Tibial nerve (tissue), 3 donors: Measurements from ENCODE around the gene ITIH5.
"Not testable (repeated sequence)": the region's sequence is repeated elsewhere in the genome, so short reads cannot be mapped to it uniquely, and the experiment has no call there.

Experiments used
- POLR2A ChIP-seq, 2 donors: fragments of 450-650 bp; IDR thresholded peaks; one replicate each; pipeline ENCODE4 v1.6.1; 2017; ENCODE audit warnings: antibody characterized with exemption in 2 of 2, mild to moderate bottlenecking in 2 of 2, moderate library complexity in 2 of 2
- TF ChIP-seq, protein P1 (sequence below), 5 experiments: fragments of 200-600 bp in 3 of 5; fragments of 450-650 bp in 2 of 5; sonication (generic) in 3 of 5; IDR thresholded peaks; one replicate each; pipeline ENCODE4 v1.5.1; 2016 to 2019; ENCODE audit warnings: antibody characterized with exemption in 5 of 5, mild to moderate bottlenecking in 3 of 5, moderate library complexity in 2 of 5

- not testable (repeated sequence) for TF ChIP-seq POLR2A (IDR thresholded peaks at IDR 0.05)
- TF ChIP-seq, protein P1, sequence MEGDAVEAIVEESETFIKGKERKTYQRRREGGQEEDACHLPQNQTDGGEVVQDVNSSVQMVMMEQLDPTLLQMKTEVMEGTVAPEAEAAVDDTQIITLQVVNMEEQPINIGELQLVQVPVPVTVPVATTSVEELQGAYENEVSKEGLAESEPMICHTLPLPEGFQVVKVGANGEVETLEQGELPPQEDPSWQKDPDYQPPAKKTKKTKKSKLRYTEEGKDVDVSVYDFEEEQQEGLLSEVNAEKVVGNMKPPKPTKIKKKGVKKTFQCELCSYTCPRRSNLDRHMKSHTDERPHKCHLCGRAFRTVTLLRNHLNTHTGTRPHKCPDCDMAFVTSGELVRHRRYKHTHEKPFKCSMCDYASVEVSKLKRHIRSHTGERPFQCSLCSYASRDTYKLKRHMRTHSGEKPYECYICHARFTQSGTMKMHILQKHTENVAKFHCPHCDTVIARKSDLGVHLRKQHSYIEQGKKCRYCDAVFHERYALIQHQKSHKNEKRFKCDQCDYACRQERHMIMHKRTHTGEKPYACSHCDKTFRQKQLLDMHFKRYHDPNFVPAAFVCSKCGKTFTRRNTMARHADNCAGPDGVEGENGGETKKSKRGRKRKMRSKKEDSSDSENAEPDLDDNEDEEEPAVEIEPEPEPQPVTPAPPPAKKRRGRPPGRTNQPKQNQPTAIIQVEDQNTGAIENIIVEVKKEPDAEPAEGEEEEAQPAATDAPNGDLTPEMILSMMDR (IDR thresholded peaks at IDR 0.05) = not testable (repeated sequence)
Measured at GRCh38 chr10:7692368-7692767, 25.6 kb upstream of the ITIH5 start.
